Skeletal muscle tissue (tissue), 4 donors: ENCODE measurements around the gene RFX8. TPM values are rescaled to one million over a fixed set of nuclear protein-coding genes. Genes with fewer than 3 reads are reported as not detected.
A peak's percentile ranks its signal among the peaks of the same experiment; 100 is the strongest.
"Not testable (repeated sequence)": the region's sequence is repeated elsewhere in the genome, so short reads cannot be mapped to it uniquely, and the experiment has no call there.

ENCODE experiments used
- H3K27ac ChIP-seq: one replicate; pipeline ENCODE4 v1.7.0; 2013; ENCODE audit warnings: mild to moderate bottlenecking, low read depth, low read length, inconsistent platforms
- H3K27me3 ChIP-seq, 3 donors: one replicate each; pipeline ENCODE4 v1.7.0; 2013; ENCODE audit warnings: low read length in 3 of 3; ENCODE audit not compliant: control insufficient read depth in 3 of 3, insufficient read depth in 3 of 3
- H3K36me3 ChIP-seq, 3 donors: one replicate each; pipeline ENCODE4 v1.7.0; 2013; ENCODE audit warnings: low read length in 3 of 3; ENCODE audit not compliant: control insufficient read depth in 3 of 3, insufficient read depth in 3 of 3
- H3K4me1 ChIP-seq, 3 donors: one replicate each; pipeline ENCODE4 v1.7.0; 2013; ENCODE audit warnings: low read length in 3 of 3, mild to moderate bottlenecking in 3 of 3; ENCODE audit not compliant: control insufficient read depth in 3 of 3, insufficient read depth in 3 of 3
- H3K4me3 ChIP-seq, 3 donors: one replicate each; pipeline ENCODE4 v1.7.0; 2013; ENCODE audit warnings: low read length in 3 of 3
- H3K9ac ChIP-seq, 3 donors: one replicate each; pipeline ENCODE4 v1.7.0; 2013; ENCODE audit warnings: low read length in 3 of 3, mild to moderate bottlenecking in 3 of 3, moderate library complexity in 2 of 3, low read depth in 1 of 3
- H3K9me3 ChIP-seq, 3 donors: one replicate each; pipeline ENCODE4 v1.7.0; 2013; ENCODE audit warnings: low read length in 3 of 3; ENCODE audit not compliant: control insufficient read depth in 3 of 3
- total RNA-seq: library from RNA; depleted of rRNA; stranded (reverse); fragments of >200 nt; gene quantifications from one replicate; pipeline ENCODE4 v1.2.3, GENCODE V29; 2014
- donor health status: Osteomylitis.

Gene RFX8
- total RNA-seq, 1 donor from 2014 or later = under 0.01 TPM

DNA sequence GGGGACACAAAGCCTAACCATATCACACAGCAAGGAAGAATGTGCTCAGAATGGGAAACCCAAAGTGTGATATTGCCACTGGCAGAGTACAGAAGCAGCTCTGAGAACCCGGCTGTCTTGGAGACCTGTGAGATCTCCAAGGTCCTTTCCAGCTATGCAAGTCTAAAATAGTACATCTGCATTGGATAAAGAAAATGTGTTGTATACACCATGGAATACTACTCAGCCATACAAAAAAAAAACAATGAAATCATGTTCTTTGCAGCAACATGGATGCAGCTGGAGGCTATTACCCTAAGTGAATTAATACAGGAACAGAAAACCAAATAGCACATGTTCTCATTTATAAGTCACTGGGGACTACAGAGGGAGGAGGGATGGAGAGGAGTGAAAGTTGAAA, 36.5 kb upstream of the RFX8 start:
- Histone ChIP-seq H3K4me1 (peaks cover 9 to 10% (median 10%) of the 10 kb centered on the region in 3 donors), H3K27me3 (no peaks in the 10 kb centered on the region), H3K9me3 (no peaks in the 10 kb centered on the region), H3K27ac (no peak overlapping the region), H3K4me3 (no peak overlapping the region), H3K36me3 (no peaks in the 10 kb centered on the region), H3K9ac (no peak overlapping the region)

GRCh38 chr2:101509499-101510284, 34.8 kb upstream of the RFX8 start:
- H3K9ac ChIP-seq = no peak overlapping the region
- no peaks in the 10 kb centered on the region for H3K9me3 ChIP-seq
- no peaks in the 10 kb centered on the region for H3K36me3 ChIP-seq
- H3K4me1 ChIP-seq = no peaks in the 10 kb centered on the region
- H3K27me3 ChIP-seq = no peaks in the 10 kb centered on the region
- no peak overlapping the region for H3K4me3 ChIP-seq
- H3K27ac ChIP-seq = no peak overlapping the region

DNA sequence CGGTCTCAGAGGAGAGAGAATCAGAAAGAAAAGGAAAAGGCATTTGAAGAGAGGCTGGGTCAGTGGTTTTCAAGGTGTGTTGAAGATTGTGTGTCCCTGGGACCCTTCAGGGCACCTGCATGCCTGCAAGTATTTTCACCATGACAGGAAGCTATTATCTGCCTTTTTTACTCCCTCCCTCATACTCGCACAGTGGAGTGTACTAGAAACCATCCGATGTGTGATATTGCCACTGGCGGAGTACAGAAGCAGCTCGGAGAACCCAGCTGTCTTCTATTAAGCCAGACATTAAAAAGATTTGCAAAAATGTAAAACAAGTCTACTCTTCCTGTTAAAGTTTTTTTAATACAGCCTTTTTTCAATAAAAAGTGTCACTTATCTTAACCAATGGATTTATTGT, 33.7 kb upstream of the RFX8 start:
- Histone ChIP-seq H3K9ac (no peak overlapping the region), H3K27me3 (no peaks in the 10 kb centered on the region), H3K9me3 (no peaks in the 10 kb centered on the region), H3K36me3 (no peaks in the 10 kb centered on the region), H3K4me3 (no peak overlapping the region), H3K4me1 (no peaks in the 10 kb centered on the region), H3K27ac (no peak overlapping the region)

DNA sequence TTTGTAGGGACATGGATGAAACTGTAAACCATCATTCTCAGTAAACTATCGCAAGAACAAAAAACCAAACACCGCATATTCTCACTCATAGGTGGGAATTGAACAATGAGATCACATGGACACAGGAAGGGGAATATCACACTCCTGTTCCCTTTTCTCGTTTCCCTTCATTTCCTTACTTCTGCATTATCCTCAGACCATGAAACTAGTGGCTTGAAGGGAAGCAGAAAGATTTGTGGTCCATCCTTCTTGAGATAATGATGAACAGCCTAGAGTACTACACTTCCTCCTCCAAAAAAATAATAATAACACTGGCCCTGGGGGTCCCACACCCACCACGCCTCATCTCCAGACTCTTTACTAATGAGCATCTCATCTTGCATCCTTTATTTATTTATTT, 30.4 kb upstream of the RFX8 start:
- not testable (repeated sequence) for H3K27me3 ChIP-seq, H3K4me3 ChIP-seq, H3K9me3 ChIP-seq, H3K36me3 ChIP-seq, H3K27ac ChIP-seq, H3K9ac ChIP-seq
- H3K4me1 ChIP-seq = peaks cover 19 to 23% (median 19%) of the 10 kb centered on the region in 3 donors

DNA sequence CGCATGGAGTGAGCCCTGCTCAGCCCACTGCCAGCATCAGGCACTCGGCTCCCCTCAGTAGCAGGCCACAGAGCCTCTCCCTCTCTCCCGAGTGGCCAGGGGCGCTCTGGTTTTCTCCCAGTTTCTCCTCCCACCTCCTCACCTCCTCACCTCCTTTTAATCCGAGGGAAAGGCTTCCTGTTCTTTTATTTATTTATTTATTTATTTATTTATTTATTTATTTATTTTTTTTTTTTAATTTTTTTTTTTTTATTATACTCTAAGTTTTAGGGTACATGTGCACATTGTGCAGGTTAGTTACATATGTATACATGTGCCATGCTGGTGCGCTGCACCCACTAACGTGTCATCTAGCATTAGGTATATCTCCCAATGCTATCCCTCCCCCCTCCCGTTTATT, 29.8 kb upstream of the RFX8 start:
- H3K27me3 ChIP-seq, H3K9me3 ChIP-seq, H3K9ac ChIP-seq, H3K36me3 ChIP-seq, H3K4me3 ChIP-seq, H3K27ac ChIP-seq: not testable (repeated sequence)
- H3K4me1 ChIP-seq = peaks cover 19 to 23% (median 19%) of the 10 kb centered on the region in 3 donors

GRCh38 chr2:101502095-101502494, 27.2 kb upstream of the RFX8 start:
- Histone ChIP-seq H3K9me3 (no peaks in the 10 kb centered on the region), H3K4me3 (peak overlapping the region in 2 of 3 donors; percentile 13 to 16), H3K27me3 (no peaks in the 10 kb centered on the region), H3K4me1 (peaks cover 19 to 23% (median 19%) of the 10 kb centered on the region in 3 donors), H3K36me3 (no peaks in the 10 kb centered on the region), H3K27ac (peak overlapping the region; percentile 93), H3K9ac (no peak overlapping the region)

DNA sequence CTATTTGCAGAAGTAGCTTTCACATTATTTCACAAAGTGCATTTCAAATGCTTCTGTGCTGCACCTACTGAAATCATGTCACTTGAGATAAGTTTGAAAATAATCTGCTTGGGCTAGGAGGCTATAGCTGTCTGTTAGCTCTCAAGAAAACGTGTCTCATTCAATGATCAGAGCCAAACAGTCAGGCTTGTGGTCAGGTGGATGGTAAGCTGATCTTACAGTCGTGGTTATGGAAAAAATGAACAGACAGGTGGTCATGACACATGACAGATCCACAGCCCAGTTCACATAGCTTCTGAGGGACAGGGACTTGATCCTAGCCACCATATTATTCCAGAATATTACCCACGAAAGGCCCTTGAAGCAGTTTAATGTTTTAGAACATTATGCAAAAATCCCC, 26.5 kb upstream of the RFX8 start:
- Histone ChIP-seq H3K27ac (peak overlapping the region; percentile 93), H3K9ac (no peak overlapping the region), H3K27me3 (no peaks in the 10 kb centered on the region), H3K4me1 (peaks cover 19 to 23% (median 19%) of the 10 kb centered on the region in 3 donors), H3K4me3 (peak overlapping the region; percentile 13 to 48 (median 16)), H3K9me3 (no peaks in the 10 kb centered on the region), H3K36me3 (no peaks in the 10 kb centered on the region)

DNA sequence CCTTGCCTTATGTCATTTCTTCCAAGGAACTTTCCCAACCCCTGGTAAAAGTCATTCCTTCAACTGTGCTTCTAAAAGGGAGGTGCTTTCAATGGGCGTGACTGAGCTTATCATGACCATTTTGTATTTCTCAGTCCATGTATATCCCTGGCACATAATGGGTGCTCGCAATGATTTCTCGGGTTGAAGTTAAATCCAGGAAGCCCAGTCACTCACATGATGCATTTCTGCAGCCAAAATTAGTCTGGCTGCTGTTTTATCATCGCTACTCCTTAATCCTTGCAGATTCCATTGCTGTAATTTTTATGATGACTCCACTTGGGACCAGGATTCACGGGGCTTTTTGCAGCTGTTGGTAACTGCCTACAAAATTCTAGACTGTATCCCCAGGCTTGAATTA, 25.9 kb upstream of the RFX8 start:
- H3K4me3 ChIP-seq = peak overlapping the region; percentile 23 to 48 (median 41)
- H3K9me3 ChIP-seq = no peaks in the 10 kb centered on the region
- peak overlapping the region; percentile 93 for H3K27ac ChIP-seq
- peaks cover 19 to 23% (median 19%) of the 10 kb centered on the region in 3 donors for H3K4me1 ChIP-seq
- no peaks in the 10 kb centered on the region for H3K36me3 ChIP-seq
- H3K27me3 ChIP-seq = no peaks in the 10 kb centered on the region
- peak overlapping the region in 2 of 3 donors; percentile 11 to 64 for H3K9ac ChIP-seq

DNA sequence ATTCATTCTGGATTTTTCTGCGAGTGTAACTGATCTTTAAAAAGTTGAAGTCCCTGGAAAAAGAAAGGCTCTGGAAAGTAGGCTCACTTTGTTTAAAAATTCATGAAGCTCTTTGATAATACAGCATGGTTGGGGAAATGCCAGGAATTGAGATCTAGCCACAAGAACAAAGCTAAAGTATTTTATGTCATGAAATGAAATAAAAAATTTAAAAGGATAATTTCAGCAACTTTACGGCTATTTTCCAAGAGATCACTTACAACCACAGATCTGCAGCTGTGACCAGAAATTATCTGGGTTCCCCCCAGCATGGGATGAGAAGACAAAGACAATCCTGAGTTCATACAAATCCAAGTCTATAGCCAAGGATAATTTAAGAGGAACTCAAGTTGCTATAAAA, 25.3 kb upstream of the RFX8 start:
- Histone ChIP-seq H3K4me3 (no peak overlapping the region), H3K27me3 (no peaks in the 10 kb centered on the region), H3K4me1 (peaks cover 19 to 23% (median 19%) of the 10 kb centered on the region in 3 donors), H3K36me3 (no peaks in the 10 kb centered on the region), H3K9ac (peak overlapping the region in 1 of 3 donors; percentile 64), H3K27ac (peak overlapping the region; percentile 93), H3K9me3 (no peaks in the 10 kb centered on the region)

- no peaks in the 10 kb centered on the region for H3K9me3 ChIP-seq
- H3K9ac ChIP-seq = no peak overlapping the region
- H3K36me3 ChIP-seq = no peaks in the 10 kb centered on the region
- H3K27ac ChIP-seq = no peak overlapping the region
- peaks cover 8 to 10% (median 9%) of the 10 kb centered on the region in 3 donors for H3K4me1 ChIP-seq
- H3K27me3 ChIP-seq = no peaks in the 10 kb centered on the region
- no peak overlapping the region for H3K4me3 ChIP-seq
Observed at GRCh38 chr2:101496279-101496678, 21.4 kb upstream of the RFX8 start.
